Measurements from ENCODE around the gene PLEKHO2.
"Not testable (repeated sequence)": the region's sequence is repeated elsewhere in the genome, so short reads cannot be mapped to it uniquely, and the experiment has no call there.

PLEKHO2 gene

GRCh38 chr15:64841344-64842095, at the start of gene PLEKHO2:
Gene PLEKHO2 (plus strand): TSS chr15:64841915. CDS start chr15:64842017, 102 bp downstream.
- DNase-seq (ENCODE audit: low read depth), result peak; percentile 87

GRCh38 chr15:64792282-64792681, 49.4 kb upstream of the PLEKHO2 start:
- no peak for DNase-seq (ENCODE audit: low read depth)

- DNase-seq (ENCODE audit: low read depth), result not testable (repeated sequence)
These were observed 46.4 kb upstream of the PLEKHO2 start for GRCh38 chr15:64795299-64795698.

- DNase-seq (ENCODE audit: low read depth), result not testable (repeated sequence)
These were observed 45.8 kb upstream of the PLEKHO2 start for GRCh38 chr15:64795921-64796320.

GRCh38 chr15:64798905-64799304, 42.8 kb upstream of the PLEKHO2 start:
- not testable (repeated sequence) for DNase-seq (ENCODE audit: low read depth)

GRCh38 chr15:64800476-64800875, 41.2 kb upstream of the PLEKHO2 start:
- DNase-seq (ENCODE audit: low read depth), result no peak

- no peak for DNase-seq (ENCODE audit: low read depth)
These were observed 38.2 kb upstream of the PLEKHO2 start for GRCh38 chr15:64803526-64803925.

- DNase-seq (ENCODE audit: low read depth), result no peak
These were observed 37.1 kb upstream of the PLEKHO2 start for GRCh38 chr15:64804619-64805018.

GRCh38 chr15:64806509-64806908, 35.2 kb upstream of the PLEKHO2 start:
- no peak for DNase-seq (ENCODE audit: low read depth)

- no peak for DNase-seq (ENCODE audit: low read depth)
These were observed 34.5 kb upstream of the PLEKHO2 start for GRCh38 chr15:64807051-64807749.

GRCh38 chr15:64807751-64808222, 33.9 kb upstream of the PLEKHO2 start:
- no peak for DNase-seq (ENCODE audit: low read depth)

GRCh38 chr15:64808785-64809453, 32.8 kb upstream of the PLEKHO2 start:
- no peak for DNase-seq (ENCODE audit: low read depth)

GRCh38 chr15:64809649-64810496, 31.8 kb upstream of the PLEKHO2 start:
- peak; percentile 32 for DNase-seq (ENCODE audit: low read depth)

- DNase-seq (ENCODE audit: low read depth), result no peak
These were observed 31.0 kb upstream of the PLEKHO2 start for GRCh38 chr15:64810497-64811326.

GRCh38 chr15:64813075-64813474, 28.6 kb upstream of the PLEKHO2 start:
- DNase-seq (ENCODE audit: low read depth), result no peak

- DNase-seq (ENCODE audit: low read depth), result not testable (repeated sequence)
These were observed 27.4 kb upstream of the PLEKHO2 start for GRCh38 chr15:64814283-64814682.

- DNase-seq (ENCODE audit: low read depth), result not testable (repeated sequence)
These were observed 26.8 kb upstream of the PLEKHO2 start for GRCh38 chr15:64814965-64815364.

GRCh38 chr15:64816452-64816851, 25.3 kb upstream of the PLEKHO2 start:
- DNase-seq (ENCODE audit: low read depth), result no peak

- DNase-seq (ENCODE audit: low read depth), result no peak
These were observed 16.7 kb upstream of the PLEKHO2 start for GRCh38 chr15:64824929-64825430.

- DNase-seq (ENCODE audit: low read depth), result peak; percentile 68
These were observed 16.1 kb upstream of the PLEKHO2 start, which contains the start of gene PIF1 for GRCh38 chr15:64825431-64826294. Gene PIF1 (minus strand): TSS chr15:64825647. CDS start chr15:64824335, 1,312 bp downstream.
